Panc1 (cell line): ENCODE data around the gene BRD9.

ENCODE experiments used
- SIN3A ChIP-seq: IDR thresholded peaks from 2 replicates; pipeline ENCODE4 v1.6.1; 2012; ENCODE audit warnings: low read depth, mild to moderate bottlenecking, low read length, moderate library complexity, borderline replicate concordance; ENCODE audit not compliant: insufficient read depth
- TF ChIP-seq, protein P1 (sequence below): fragments of 450-650 bp; IDR thresholded peaks from 2 replicates; pipeline ENCODE4 v1.5.1; 2017; ENCODE audit warnings: mild to moderate bottlenecking

- TF ChIP-seq, protein P1, sequence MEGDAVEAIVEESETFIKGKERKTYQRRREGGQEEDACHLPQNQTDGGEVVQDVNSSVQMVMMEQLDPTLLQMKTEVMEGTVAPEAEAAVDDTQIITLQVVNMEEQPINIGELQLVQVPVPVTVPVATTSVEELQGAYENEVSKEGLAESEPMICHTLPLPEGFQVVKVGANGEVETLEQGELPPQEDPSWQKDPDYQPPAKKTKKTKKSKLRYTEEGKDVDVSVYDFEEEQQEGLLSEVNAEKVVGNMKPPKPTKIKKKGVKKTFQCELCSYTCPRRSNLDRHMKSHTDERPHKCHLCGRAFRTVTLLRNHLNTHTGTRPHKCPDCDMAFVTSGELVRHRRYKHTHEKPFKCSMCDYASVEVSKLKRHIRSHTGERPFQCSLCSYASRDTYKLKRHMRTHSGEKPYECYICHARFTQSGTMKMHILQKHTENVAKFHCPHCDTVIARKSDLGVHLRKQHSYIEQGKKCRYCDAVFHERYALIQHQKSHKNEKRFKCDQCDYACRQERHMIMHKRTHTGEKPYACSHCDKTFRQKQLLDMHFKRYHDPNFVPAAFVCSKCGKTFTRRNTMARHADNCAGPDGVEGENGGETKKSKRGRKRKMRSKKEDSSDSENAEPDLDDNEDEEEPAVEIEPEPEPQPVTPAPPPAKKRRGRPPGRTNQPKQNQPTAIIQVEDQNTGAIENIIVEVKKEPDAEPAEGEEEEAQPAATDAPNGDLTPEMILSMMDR, result no peak
- no peak for TF ChIP-seq SIN3A
Measured at GRCh38 chr5:932151-932627, 39.6 kb upstream of the BRD9 start.
